Measurements from ENCODE around the gene THOC6. TPM values are rescaled to one million over a fixed set of nuclear protein-coding genes. Genes with fewer than 3 reads are reported as not detected.
A peak's percentile ranks its signal among the peaks of the same experiment; 100 is the strongest.

Gene THOC6
- total RNA-seq, 4 donors from 2014 or later, result 10.1 to 42.8 (median 17.6) TPM

DNA sequence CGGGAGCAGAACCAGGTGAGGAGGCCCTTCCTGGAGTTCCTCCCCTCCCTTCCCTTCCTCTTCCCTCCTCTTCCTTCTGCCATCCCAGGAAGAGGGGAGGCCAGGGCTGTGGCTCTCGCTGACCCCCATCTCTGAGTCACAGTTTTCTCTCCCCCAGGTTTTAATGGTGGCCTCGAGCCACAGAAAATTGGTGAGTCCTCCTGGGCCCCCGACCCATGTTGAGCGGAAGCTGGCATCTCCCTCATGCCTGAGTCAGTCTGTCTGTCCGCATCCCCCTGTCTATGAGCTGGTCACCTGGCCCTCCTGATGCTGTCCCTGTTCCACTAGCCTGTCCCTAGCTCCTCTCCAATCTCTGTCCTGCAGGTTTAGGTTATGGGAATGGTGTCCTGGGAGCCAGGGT, 23.9 kb upstream of the THOC6 start:
- H3K36me3 ChIP-seq, result no peaks in the 10 kb centered on the region
- peaks cover 0 to 7% (median 3%) of the 10 kb centered on the region in 4 donors for H3K4me1 ChIP-seq
- DNase-seq, result no peak
- H3K9me3 ChIP-seq, result no peaks in the 10 kb centered on the region
- 87% methylated on average over 6 of the region's 6 CpGs; no CpG with 5 or more reads in 1 of the 2 donors for WGBS, 2 donors (ENCODE audit: low coverage in 1 of 2)
- H3K27me3 ChIP-seq, result peaks cover 6% of the 10 kb centered on the region
- intact Hi-C loops (cut with DNase I; ENCODE audit: low total_unique reads) (no loop called here), in situ Hi-C loops (cut with MboI; ENCODE audit: low pct_ligation_motif_present in 1 of 4, low pct_unique_long_range_greater_than_20kb in 1 of 4, low sequenced_read_pairs in 3 of 4) (no loop called here)
- no peak overlapping the region for H3K4me3 ChIP-seq
- TF ChIP-seq POLR2A (IDR thresholded peaks at IDR 0.05) (no peak), EP300 (IDR thresholded peaks at IDR 0.05; ENCODE audit: low read depth) (no peak), POLR2AphosphoS5 (IDR thresholded peaks at IDR 0.05) (no peak)
- TF ChIP-seq, protein P1, sequence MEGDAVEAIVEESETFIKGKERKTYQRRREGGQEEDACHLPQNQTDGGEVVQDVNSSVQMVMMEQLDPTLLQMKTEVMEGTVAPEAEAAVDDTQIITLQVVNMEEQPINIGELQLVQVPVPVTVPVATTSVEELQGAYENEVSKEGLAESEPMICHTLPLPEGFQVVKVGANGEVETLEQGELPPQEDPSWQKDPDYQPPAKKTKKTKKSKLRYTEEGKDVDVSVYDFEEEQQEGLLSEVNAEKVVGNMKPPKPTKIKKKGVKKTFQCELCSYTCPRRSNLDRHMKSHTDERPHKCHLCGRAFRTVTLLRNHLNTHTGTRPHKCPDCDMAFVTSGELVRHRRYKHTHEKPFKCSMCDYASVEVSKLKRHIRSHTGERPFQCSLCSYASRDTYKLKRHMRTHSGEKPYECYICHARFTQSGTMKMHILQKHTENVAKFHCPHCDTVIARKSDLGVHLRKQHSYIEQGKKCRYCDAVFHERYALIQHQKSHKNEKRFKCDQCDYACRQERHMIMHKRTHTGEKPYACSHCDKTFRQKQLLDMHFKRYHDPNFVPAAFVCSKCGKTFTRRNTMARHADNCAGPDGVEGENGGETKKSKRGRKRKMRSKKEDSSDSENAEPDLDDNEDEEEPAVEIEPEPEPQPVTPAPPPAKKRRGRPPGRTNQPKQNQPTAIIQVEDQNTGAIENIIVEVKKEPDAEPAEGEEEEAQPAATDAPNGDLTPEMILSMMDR (IDR thresholded peaks at IDR 0.05), result no peak
- no peak overlapping the region for H3K27ac ChIP-seq

DNA sequence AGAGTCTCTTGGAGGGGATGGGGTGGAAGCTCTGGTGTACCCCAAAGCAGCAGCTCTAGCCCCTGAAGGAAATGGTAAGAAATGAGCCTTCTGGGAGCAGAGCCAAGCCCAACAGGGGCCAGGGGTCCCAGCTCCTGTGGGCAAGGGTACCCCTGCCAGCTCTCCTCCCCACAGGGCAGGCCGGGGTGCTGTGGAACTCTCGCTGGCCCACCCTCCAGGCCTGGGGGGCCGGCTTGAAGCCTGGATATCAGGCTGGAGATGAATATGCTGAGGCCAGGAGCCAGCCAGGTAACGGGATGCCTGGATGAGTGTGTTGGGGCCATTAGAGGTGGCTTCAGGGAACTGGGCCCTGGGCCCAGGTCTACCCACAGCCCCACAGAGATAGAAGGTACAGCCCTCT, 23.3 kb upstream of the THOC6 start:
- peaks cover 0 to 8% (median 4%) of the 10 kb centered on the region in 4 donors for H3K4me1 ChIP-seq
- no peaks in the 10 kb centered on the region for H3K36me3 ChIP-seq
- H3K27ac ChIP-seq, result no peak overlapping the region
- no peak overlapping the region for H3K4me3 ChIP-seq
- intact Hi-C loops (cut with DNase I; ENCODE audit: low total_unique reads), result no loop called here
- TF ChIP-seq POLR2AphosphoS5 (IDR thresholded peaks at IDR 0.05), result no peak
- TF ChIP-seq, protein P1 (IDR thresholded peaks at IDR 0.05), result no peak
- TF ChIP-seq POLR2A (IDR thresholded peaks at IDR 0.05), result no peak
- no peak for TF ChIP-seq EP300 (IDR thresholded peaks at IDR 0.05; ENCODE audit: low read depth)
- no peak for DNase-seq
- 83% methylated on average over 4 of the region's 4 CpGs; no CpG with 5 or more reads in 1 of the 2 donors for WGBS, 2 donors (ENCODE audit: low coverage in 1 of 2)
- H3K27me3 ChIP-seq, result peaks cover 9% of the 10 kb centered on the region
- H3K9me3 ChIP-seq, result no peaks in the 10 kb centered on the region
- in situ Hi-C loops (cut with MboI; ENCODE audit: low pct_ligation_motif_present in 1 of 4, low pct_unique_long_range_greater_than_20kb in 1 of 4, low sequenced_read_pairs in 3 of 4), result no loop called here

DNA sequence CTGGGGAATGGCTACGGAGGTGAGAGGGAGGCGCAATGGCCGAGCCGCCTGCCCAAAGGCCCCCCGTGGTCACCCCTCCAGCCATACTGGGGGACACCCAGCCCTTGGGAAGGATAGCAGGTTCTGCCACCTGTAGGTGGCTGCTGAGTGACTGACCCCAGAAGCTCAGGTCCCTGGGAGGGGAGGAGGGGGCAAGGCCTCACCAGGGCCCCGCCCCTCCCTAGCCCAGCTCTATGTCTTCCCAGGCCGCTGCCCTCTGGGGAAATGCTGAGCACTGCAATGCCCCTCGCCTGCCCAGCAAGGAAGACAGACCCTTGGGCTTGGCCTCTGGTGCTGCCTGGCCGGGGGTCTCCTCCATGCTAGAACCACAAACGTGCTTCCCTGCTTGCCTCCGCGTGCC, 22.5 kb upstream of the THOC6 start:
- Histone ChIP-seq H3K27ac (no peak overlapping the region), H3K4me1 (peaks cover 6 to 16% (median 11%) of the 10 kb centered on the region in 4 donors), H3K4me3 (no peak overlapping the region), H3K9me3 (no peaks in the 10 kb centered on the region), H3K27me3 (peaks cover 15% of the 10 kb centered on the region), H3K36me3 (no peaks in the 10 kb centered on the region)
- WGBS, 2 donors (ENCODE audit: low coverage in 1 of 2), result 76% methylated on average over 11 of the region's 12 CpGs; no CpG with 5 or more reads in 1 of the 2 donors
- in situ Hi-C loops (cut with MboI; ENCODE audit: low pct_ligation_motif_present in 1 of 4, low pct_unique_long_range_greater_than_20kb in 1 of 4, low sequenced_read_pairs in 3 of 4), result no loop called here
- intact Hi-C loops (cut with DNase I; ENCODE audit: low total_unique reads), result no loop called here
- no peak for DNase-seq
- no peak for TF ChIP-seq POLR2AphosphoS5 (IDR thresholded peaks at IDR 0.05)
- TF ChIP-seq EP300 (IDR thresholded peaks at IDR 0.05; ENCODE audit: low read depth), result no peak
- TF ChIP-seq, protein P1 (IDR thresholded peaks at IDR 0.05), result no peak
- no peak for TF ChIP-seq POLR2A (IDR thresholded peaks at IDR 0.05)

DNA sequence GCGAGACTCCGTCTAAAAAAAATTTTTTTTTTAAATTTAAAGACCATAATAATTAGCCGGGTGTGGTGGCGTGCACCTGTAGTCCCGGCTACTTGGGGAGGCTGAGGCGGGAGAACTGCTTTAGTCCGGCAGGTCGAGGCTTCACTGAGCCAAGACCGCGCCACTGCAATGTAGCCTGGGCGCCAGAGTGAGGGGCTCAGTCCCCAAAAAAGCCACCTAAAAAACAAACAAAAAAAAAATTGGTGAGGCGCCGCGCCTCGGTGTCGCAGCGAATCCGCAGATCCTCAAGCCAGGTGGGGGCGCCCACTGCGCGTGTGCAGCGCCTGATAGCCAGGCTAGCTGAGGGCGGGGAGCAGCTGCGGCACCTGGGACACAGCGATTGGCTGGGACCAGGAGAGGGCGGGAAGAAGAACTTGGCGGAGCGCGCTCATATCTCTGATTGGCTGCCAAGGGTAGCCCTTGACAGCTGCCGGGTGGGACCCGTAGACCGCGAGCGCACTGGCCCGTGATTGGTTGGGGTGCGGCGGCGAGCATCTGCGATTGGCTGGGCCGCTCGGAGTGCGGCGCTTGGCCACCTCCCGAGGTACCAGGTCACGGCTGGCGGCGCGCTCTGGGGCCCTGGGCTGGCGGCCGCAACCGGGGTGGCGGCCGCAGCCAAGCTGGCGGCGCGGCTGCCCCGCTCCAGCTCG, 20.1 kb upstream of the THOC6 start:
- H3K27ac ChIP-seq, result peak overlapping the region in 2 of 4 donors; percentile 41 to 49
- intact Hi-C loops (cut with DNase I; ENCODE audit: low total_unique reads) (no loop called here), in situ Hi-C loops (cut with MboI; ENCODE audit: low pct_ligation_motif_present in 1 of 4, low pct_unique_long_range_greater_than_20kb in 1 of 4, low sequenced_read_pairs in 3 of 4) (no loop called here)
- peak overlapping the region in 2 of 4 donors; percentile 33 to 37 for H3K4me3 ChIP-seq
- H3K27me3 ChIP-seq, result peaks cover 32% of the 10 kb centered on the region
- no peaks in the 10 kb centered on the region for H3K36me3 ChIP-seq
- 0 to 6% methylated on average over 1 to 52 of the region's 58 CpGs for WGBS, 2 donors (ENCODE audit: low coverage in 1 of 2)
- TF ChIP-seq POLR2A (IDR thresholded peaks at IDR 0.05) (peak; percentile 50), POLR2AphosphoS5 (IDR thresholded peaks at IDR 0.05) (peak in 2 of 3 donors; percentile 61 to 68), EP300 (IDR thresholded peaks at IDR 0.05; ENCODE audit: low read depth) (no peak)
- TF ChIP-seq, protein P1 (IDR thresholded peaks at IDR 0.05), result peak; percentile 38 to 65 (median 46)
- no peaks in the 10 kb centered on the region for H3K9me3 ChIP-seq
- H3K4me1 ChIP-seq, result peaks cover 14 to 40% (median 32%) of the 10 kb centered on the region in 4 donors
- peak; percentile 98 for DNase-seq

Measured in transverse colon (tissue), 4 donors.